Brain microvascular endothelial cell (primary cell): ENCODE results near the gene IL17REL.
"Not testable (repeated sequence)": the region's sequence is repeated elsewhere in the genome, so short reads cannot be mapped to it uniquely, and the experiment has no call there.

Experiments
- DNase-seq: peaks from one replicate; pipeline ENCODE4 v3.0.0-alpha.2; 2020
- H3K27ac ChIP-seq: fragments of 250-450 bp; sonication (Bioruptor Pico); 2 replicates; pipeline ENCODE4 v1.5.1; 2020; ENCODE audit warnings: mild to moderate bottlenecking, moderate library complexity
- H3K27me3 ChIP-seq: fragments of 250-450 bp; sonication (Bioruptor Pico); replicated peaks from 2 replicates; pipeline ENCODE4 v1.5.1; 2020; ENCODE audit warnings: mild to moderate bottlenecking
- H3K36me3 ChIP-seq: fragments of 250-450 bp; sonication (Bioruptor Pico); replicated peaks from 2 replicates; pipeline ENCODE4 v1.5.1; 2020; ENCODE audit warnings: mild to moderate bottlenecking
- H3K4me3 ChIP-seq: 2 replicates; pipeline ENCODE4 v1.5.1; 2011; ENCODE audit warnings: low read depth, mild to moderate bottlenecking, control low read depth, low read length, moderate library complexity
- CTCF ChIP-seq: IDR thresholded peaks from 2 replicates; pipeline ENCODE4 v1.5.1; 2011; ENCODE audit warnings: low read depth, mild to moderate bottlenecking, moderate library complexity, low read length, control low read depth, inconsistent platforms; ENCODE audit errors: missing control alignments
- in situ Hi-C: cut with HindIII; loops from 2 replicates; pipeline ENCODE4 v1.10.0; 2017; ENCODE audit warnings: low sequenced_read_pairs, low pct_ligation_motif_present

Gene IL17REL

GRCh38 chr22:49948116-49948957, 64.2 kb downstream of the IL17REL start:
- H3K27ac ChIP-seq = no peak overlapping the region
- in situ Hi-C loops = no loop called here
- DNase-seq = no peak
- H3K36me3 ChIP-seq = no peaks in the 10 kb centered on the region
- no peak for TF ChIP-seq CTCF
- no peak overlapping the region for H3K4me3 ChIP-seq
- H3K27me3 ChIP-seq = no peaks in the 10 kb centered on the region

- Histone ChIP-seq H3K27me3 (no peaks in the 10 kb centered on the region), H3K36me3 (no peaks in the 10 kb centered on the region), H3K4me3 (no peak overlapping the region), H3K27ac (no peak overlapping the region)
- in situ Hi-C loops = no loop called here
- no peak for TF ChIP-seq CTCF
- DNase-seq = no peak
These were observed 65.3 kb downstream of the IL17REL start for GRCh38 chr22:49947296-49947622.

- H3K27me3 ChIP-seq = no peaks in the 10 kb centered on the region
- H3K36me3 ChIP-seq = no peaks in the 10 kb centered on the region
- TF ChIP-seq CTCF = no peak
- no peak overlapping the region for H3K4me3 ChIP-seq
- in situ Hi-C loops = no loop called here
- no peak for DNase-seq
- no peak overlapping the region for H3K27ac ChIP-seq
These were observed 65.8 kb downstream of the IL17REL start for GRCh38 chr22:49946612-49947295.

- not testable (repeated sequence) for H3K36me3 ChIP-seq, DNase-seq
These were observed 67.3 kb downstream of the IL17REL start for GRCh38 chr22:49945042-49945794.

More at GRCh38 chr22:49945042-49945794, 67.3 kb downstream of the IL17REL start:
- H3K27ac ChIP-seq, in situ Hi-C loops, H3K4me3 ChIP-seq, H3K27me3 ChIP-seq: not testable (repeated sequence)
